ENCODE measurements around the gene IL2.

Gene IL2

GRCh38 chr4:122456231-122457116 lies at the start of gene IL2:
TSS of gene IL2 (minus strand) at chr4:122456725. CDS start at chr4:122456440, 285 bp downstream.
- no peak for DNase-seq (ENCODE audit: low read depth in 1 of 2, low spot score in 1 of 2)

GRCh38 chr4:122503214-122503613 lies 46.7 kb upstream of the IL2 start:
- no peak for DNase-seq (ENCODE audit: low read depth in 1 of 2, low spot score in 1 of 2)

GRCh38 chr4:122500852-122501501 lies 44.5 kb upstream of the IL2 start:
- no peak for DNase-seq (ENCODE audit: low read depth in 1 of 2, low spot score in 1 of 2)

- no peak for DNase-seq (ENCODE audit: low read depth in 1 of 2, low spot score in 1 of 2)
These were observed 32.5 kb upstream of the IL2 start for GRCh38 chr4:122489061-122489460.

GRCh38 chr4:122483481-122483880 lies 27.0 kb upstream of the IL2 start:
- DNase-seq (ENCODE audit: low read depth in 1 of 2, low spot score in 1 of 2) = no peak

- DNase-seq (ENCODE audit: low read depth in 1 of 2, low spot score in 1 of 2) = no peak
These were observed 25.4 kb upstream of the IL2 start for GRCh38 chr4:122481766-122482405.

- DNase-seq (ENCODE audit: low read depth in 1 of 2, low spot score in 1 of 2) = no peak
These were observed 24.3 kb upstream of the IL2 start for GRCh38 chr4:122480655-122481487.

- no peak for DNase-seq (ENCODE audit: low read depth in 1 of 2, low spot score in 1 of 2)
These were observed 23.5 kb upstream of the IL2 start for GRCh38 chr4:122479935-122480416.

GRCh38 chr4:122476745-122477144 lies 20.2 kb upstream of the IL2 start:
- no peak for DNase-seq (ENCODE audit: low read depth in 1 of 2, low spot score in 1 of 2)

- no peak for DNase-seq (ENCODE audit: low read depth in 1 of 2, low spot score in 1 of 2)
These were observed 19.6 kb upstream of the IL2 start for GRCh38 chr4:122476126-122476525.

- no peak for DNase-seq (ENCODE audit: low read depth in 1 of 2, low spot score in 1 of 2)
These were observed 18.7 kb upstream of the IL2 start for GRCh38 chr4:122475233-122475632.

- no peak for DNase-seq (ENCODE audit: low read depth in 1 of 2, low spot score in 1 of 2)
These were observed 12.9 kb upstream of the IL2 start for GRCh38 chr4:122469457-122469856.

GRCh38 chr4:122458625-122459024 lies 2.1 kb upstream of the IL2 start:
- peak in 1 of 2 donors; percentile 9 for DNase-seq (ENCODE audit: low read depth in 1 of 2, low spot score in 1 of 2)

GRCh38 chr4:122453384-122453995 lies 3.0 kb downstream of the IL2 start:
- DNase-seq (ENCODE audit: low read depth in 1 of 2, low spot score in 1 of 2) = no peak

- DNase-seq (ENCODE audit: low read depth in 1 of 2, low spot score in 1 of 2) = no peak
These were observed 5.7 kb downstream of the IL2 start for GRCh38 chr4:122450847-122451246.

GRCh38 chr4:122434285-122434684 lies 22.2 kb downstream of the IL2 start:
- DNase-seq (ENCODE audit: low read depth in 1 of 2, low spot score in 1 of 2) = no peak

GRCh38 chr4:122431351-122431750 lies 25.2 kb downstream of the IL2 start:
- DNase-seq (ENCODE audit: low read depth in 1 of 2, low spot score in 1 of 2) = no peak

GRCh38 chr4:122423246-122423645 lies 33.3 kb downstream of the IL2 start:
- no peak for DNase-seq (ENCODE audit: low read depth in 1 of 2, low spot score in 1 of 2)

GRCh38 chr4:122412547-122412946 lies 44.0 kb downstream of the IL2 start:
- no peak for DNase-seq (ENCODE audit: low read depth in 1 of 2, low spot score in 1 of 2)

GRCh38 chr4:122403861-122404260 lies 52.7 kb downstream of the IL2 start:
- DNase-seq (ENCODE audit: low read depth in 1 of 2, low spot score in 1 of 2) = no peak

Data from activated T-helper 1 cell treated with anti-CD3 and anti-CD28 coated beads, Interleukin-2, amount 50 U/mL, for 16 hours (primary cell).